GM12873 (cell line): Measurements from ENCODE around the gene RNF187.

Experiments used
- CTCF ChIP-seq: IDR thresholded peaks from 2 replicates; pipeline ENCODE4 v1.5.1; 2012; ENCODE audit warnings: low read depth, mild to moderate bottlenecking, moderate library complexity, low read length, control low read depth; ENCODE audit not compliant: insufficient read depth; ENCODE audit errors: missing control alignments

Gene RNF187

GRCh38 chr1:228454238-228454637 lies 32.9 kb upstream of the RNF187 start:
- no peak for TF ChIP-seq CTCF

GRCh38 chr1:228455715-228456114 lies 31.5 kb upstream of the RNF187 start:
- TF ChIP-seq CTCF, result peak; percentile 23

DNA sequence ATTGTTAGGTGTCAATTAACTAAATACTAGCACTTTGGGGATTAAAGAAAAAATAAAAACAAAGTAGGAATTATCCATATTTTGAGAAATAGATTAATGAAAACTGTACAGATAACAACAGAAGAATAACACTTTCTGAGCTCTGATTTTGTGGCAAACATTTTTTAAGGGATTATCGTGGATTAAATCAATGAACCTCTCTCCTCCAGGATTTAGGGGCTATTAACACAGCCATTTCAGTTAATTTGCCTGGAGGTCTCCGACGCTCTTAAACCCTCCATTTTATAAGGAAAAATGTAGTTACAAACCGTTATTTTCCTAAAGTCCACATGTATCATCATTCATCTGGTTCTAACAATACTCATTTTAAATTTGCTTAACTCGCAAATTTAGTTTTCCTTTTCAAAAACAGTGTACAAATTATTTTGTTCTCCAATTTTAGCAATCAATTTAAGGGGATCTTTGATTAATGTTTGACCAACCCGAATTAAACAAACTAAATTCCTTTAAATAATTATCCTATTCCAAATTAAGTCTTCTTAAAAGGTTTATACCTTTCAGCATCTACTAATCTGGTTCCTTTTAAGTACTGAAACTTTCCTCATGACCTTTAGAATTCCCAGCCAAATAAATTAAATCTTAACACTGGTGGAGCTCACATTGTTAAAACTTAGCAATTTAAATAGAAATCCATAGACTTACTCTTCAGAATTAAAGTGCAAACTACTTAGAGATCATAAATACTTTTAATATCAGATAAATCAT lies 30.7 kb upstream of the RNF187 start:
- TF ChIP-seq CTCF, result no peak

- no peak for TF ChIP-seq CTCF
Observed at GRCh38 chr1:228457017-228457395, 30.2 kb upstream of the RNF187 start.

GRCh38 chr1:228457396-228458176 lies 29.6 kb upstream of the RNF187 start:
- TF ChIP-seq CTCF, result peak; percentile 43

- peak; percentile 85 for TF ChIP-seq CTCF
Observed at GRCh38 chr1:228459091-228459993, 27.8 kb upstream of the RNF187 start.
